Head of caudate nucleus (tissue), 42 donors: Measurements from ENCODE around the gene NPY.
"Not testable (repeated sequence)": the region's sequence is repeated elsewhere in the genome, so short reads cannot be mapped to it uniquely, and the experiment has no call there.

ENCODE experiments used
- DNase-seq, 42 donors: peaks; one replicate each; pipeline versions ENCODE4 v3.0.0 to v3.0.0-alpha.2; 2020 to 2021; ENCODE audit warnings: mixed read lengths in 7 of 42
- intact Hi-C: fragments of 100-400 bp; cut with DNase I; formaldehyde crosslinking; loops from one replicate; pipeline ENCODE4 v1.15.0; 2022

The NPY gene

GRCh38 chr7:24283897-24284698 is at the start of gene NPY:
NPY (plus strand) TSS chr7:24284190; CDS start chr7:24285241, 1,051 bp downstream.
- DNase-seq: no peak
- intact Hi-C loops: no loop called here

GRCh38 chr7:24239260-24239659 is 44.7 kb upstream of the NPY start:
- intact Hi-C loops: no loop called here
- no peak for DNase-seq

- intact Hi-C loops: no loop called here
- no peak for DNase-seq
Observed at GRCh38 chr7:24241206-24241605, 42.8 kb upstream of the NPY start.

GRCh38 chr7:24244554-24244953 is 39.4 kb upstream of the NPY start:
- intact Hi-C loops: no loop called here
- DNase-seq: no peak

GRCh38 chr7:24245362-24245761 is 38.6 kb upstream of the NPY start:
- intact Hi-C loops: no loop called here
- DNase-seq: no peak

- intact Hi-C loops: no loop called here
- DNase-seq: no peak
Observed at GRCh38 chr7:24249266-24249665, 34.7 kb upstream of the NPY start.

- intact Hi-C loops: no loop called here
- DNase-seq: no peak
Observed at GRCh38 chr7:24251568-24251967, 32.4 kb upstream of the NPY start.

GRCh38 chr7:24255139-24255538 is 28.9 kb upstream of the NPY start:
- no peak for DNase-seq

GRCh38 chr7:24258324-24258723 is 25.7 kb upstream of the NPY start:
- intact Hi-C loops, DNase-seq: not testable (repeated sequence)

More at GRCh38 chr7:24255139-24255538, 28.9 kb upstream of the NPY start:
- intact Hi-C loops: no loop called here

GRCh38 chr7:24271938-24272337 is 12.1 kb upstream of the NPY start:
- intact Hi-C loops: no loop called here
- DNase-seq: no peak

- intact Hi-C loops: no loop called here
- no peak for DNase-seq
Observed at GRCh38 chr7:24279512-24279911, 4.5 kb upstream of the NPY start.

- intact Hi-C loops: no loop called here
- peak in 1 of 42 donors; percentile 34 for DNase-seq
Observed at GRCh38 chr7:24283554-24283896, 465 bp upstream of the NPY start.

- intact Hi-C loops: no loop called here
- DNase-seq: peak in 2 of 42 donors; percentile 34 to 42
Observed at GRCh38 chr7:24284699-24285506, 913 bp downstream of the NPY start.

GRCh38 chr7:24290004-24290641 is 6.1 kb downstream of the NPY start:
- intact Hi-C loops: loop anchor here (10.0 kb wide), 1 partner anchor 375 kb away; no protein-coding TSS in a partner anchor
- DNase-seq: peak in 24 of 42 donors; percentile 7 to 67 (median 26)

- intact Hi-C loops: loop anchor here (10.0 kb wide), 1 partner anchor 374 kb away; no protein-coding TSS in a partner anchor
Observed at GRCh38 chr7:24291271-24291670, 7.3 kb downstream of the NPY start.

GRCh38 chr7:24297362-24297761 is 13.4 kb downstream of the NPY start:
- no peak for DNase-seq
- intact Hi-C loops: loop anchor here (10.0 kb wide), 1 partner anchor 367 kb away; no protein-coding TSS in a partner anchor

More at GRCh38 chr7:24291271-24291670, 7.3 kb downstream of the NPY start:
- no peak for DNase-seq

GRCh38 chr7:24298696-24299095 is 14.7 kb downstream of the NPY start:
- intact Hi-C loops: loop anchor here (10.0 kb wide), 1 partner anchor 366 kb away; no protein-coding TSS in a partner anchor
- no peak for DNase-seq

- DNase-seq: no peak
- intact Hi-C loops: loop anchor here (10.0 kb wide), 1 partner anchor 366 kb away; no protein-coding TSS in a partner anchor
Observed at GRCh38 chr7:24299192-24299591, 15.2 kb downstream of the NPY start.

- DNase-seq: no peak
- intact Hi-C loops: no loop called here
Observed at GRCh38 chr7:24301703-24302102, 17.7 kb downstream of the NPY start.
